ENCODE data around the gene TLR8.
"Not testable (repeated sequence)": the region's sequence is repeated elsewhere in the genome, so short reads cannot be mapped to it uniquely, and the experiment has no call there.

Gene TLR8

GRCh38 chrX:12958059-12958458 lies 51.6 kb downstream of the TLR8 start:
- Histone ChIP-seq H3K4me1 (ENCODE audit: control insufficient read depth, low read depth, low read length) (peaks cover 6% of the 10 kb centered on the region), H3K27ac (ENCODE audit: low read length) (no peak overlapping the region), H3K27me3 (ENCODE audit: control insufficient read depth, insufficient read depth, low read length) (no peaks in the 10 kb centered on the region), H3K9ac (ENCODE audit: low read length) (no peak overlapping the region), H3K36me3 (ENCODE audit: control insufficient read depth, low read depth, low read length) (no peaks in the 10 kb centered on the region), H3K9me3 (ENCODE audit: control insufficient read depth, low read depth, low read length) (no peaks in the 10 kb centered on the region), H3K4me3 (ENCODE audit: low read length) (no peak overlapping the region)

GRCh38 chrX:12958461-12958860 lies 52.0 kb downstream of the TLR8 start:
- Histone ChIP-seq H3K27ac (ENCODE audit: low read length) (no peak overlapping the region), H3K36me3 (ENCODE audit: control insufficient read depth, low read depth, low read length) (no peaks in the 10 kb centered on the region), H3K4me1 (ENCODE audit: control insufficient read depth, low read depth, low read length) (peaks cover 6% of the 10 kb centered on the region), H3K9me3 (ENCODE audit: control insufficient read depth, low read depth, low read length) (no peaks in the 10 kb centered on the region), H3K4me3 (ENCODE audit: low read length) (no peak overlapping the region), H3K27me3 (ENCODE audit: control insufficient read depth, insufficient read depth, low read length) (no peaks in the 10 kb centered on the region), H3K9ac (ENCODE audit: low read length) (no peak overlapping the region)

GRCh38 chrX:12961196-12961718 lies 54.8 kb downstream of the TLR8 start:
- no peak overlapping the region for H3K4me3 ChIP-seq (ENCODE audit: low read length)
- no peak overlapping the region for H3K9ac ChIP-seq (ENCODE audit: low read length)
- peaks cover 19% of the 10 kb centered on the region for H3K4me1 ChIP-seq (ENCODE audit: control insufficient read depth, low read depth, low read length)
- H3K27me3 ChIP-seq (ENCODE audit: control insufficient read depth, insufficient read depth, low read length): no peaks in the 10 kb centered on the region
- no peaks in the 10 kb centered on the region for H3K9me3 ChIP-seq (ENCODE audit: control insufficient read depth, low read depth, low read length)
- H3K36me3 ChIP-seq (ENCODE audit: control insufficient read depth, low read depth, low read length): no peaks in the 10 kb centered on the region
- H3K27ac ChIP-seq (ENCODE audit: low read length): no peak overlapping the region

GRCh38 chrX:12962041-12962504 lies 55.7 kb downstream of the TLR8 start:
- H3K9me3 ChIP-seq (ENCODE audit: control insufficient read depth, low read depth, low read length): no peaks in the 10 kb centered on the region
- no peaks in the 10 kb centered on the region for H3K27me3 ChIP-seq (ENCODE audit: control insufficient read depth, insufficient read depth, low read length)
- no peak overlapping the region for H3K27ac ChIP-seq (ENCODE audit: low read length)
- no peaks in the 10 kb centered on the region for H3K36me3 ChIP-seq (ENCODE audit: control insufficient read depth, low read depth, low read length)
- H3K4me1 ChIP-seq (ENCODE audit: control insufficient read depth, low read depth, low read length): peaks cover 19% of the 10 kb centered on the region
- H3K4me3 ChIP-seq (ENCODE audit: low read length): no peak overlapping the region
- no peak overlapping the region for H3K9ac ChIP-seq (ENCODE audit: low read length)

GRCh38 chrX:12963210-12963850 lies 56.9 kb downstream of the TLR8 start:
- peaks cover 19% of the 10 kb centered on the region for H3K4me1 ChIP-seq (ENCODE audit: control insufficient read depth, low read depth, low read length)

GRCh38 chrX:12965131-12965940 lies 58.9 kb downstream of the TLR8 start:
- Histone ChIP-seq H3K9ac (ENCODE audit: low read length) (no peak overlapping the region), H3K4me1 (ENCODE audit: control insufficient read depth, low read depth, low read length) (peaks cover 22% of the 10 kb centered on the region), H3K27me3 (ENCODE audit: control insufficient read depth, insufficient read depth, low read length) (no peaks in the 10 kb centered on the region), H3K9me3 (ENCODE audit: control insufficient read depth, low read depth, low read length) (no peaks in the 10 kb centered on the region), H3K36me3 (ENCODE audit: control insufficient read depth, low read depth, low read length) (no peaks in the 10 kb centered on the region), H3K27ac (ENCODE audit: low read length) (no peak overlapping the region), H3K4me3 (ENCODE audit: low read length) (no peak overlapping the region)

More at GRCh38 chrX:12963210-12963850, 56.9 kb downstream of the TLR8 start:
- not testable (repeated sequence) for H3K36me3 ChIP-seq (ENCODE audit: control insufficient read depth, low read depth, low read length); H3K27me3 ChIP-seq (ENCODE audit: control insufficient read depth, insufficient read depth, low read length); H3K27ac ChIP-seq (ENCODE audit: low read length); H3K9me3 ChIP-seq (ENCODE audit: control insufficient read depth, low read depth, low read length); H3K9ac ChIP-seq (ENCODE audit: low read length); H3K4me3 ChIP-seq (ENCODE audit: low read length)

- H3K9ac ChIP-seq (ENCODE audit: low read length): no peak overlapping the region
- H3K36me3 ChIP-seq (ENCODE audit: control insufficient read depth, low read depth, low read length): no peaks in the 10 kb centered on the region
- H3K27ac ChIP-seq (ENCODE audit: low read length): no peak overlapping the region
- H3K4me3 ChIP-seq (ENCODE audit: low read length): no peak overlapping the region
- H3K4me1 ChIP-seq (ENCODE audit: control insufficient read depth, low read depth, low read length): peaks cover 29% of the 10 kb centered on the region
- no peaks in the 10 kb centered on the region for H3K27me3 ChIP-seq (ENCODE audit: control insufficient read depth, insufficient read depth, low read length)
- no peaks in the 10 kb centered on the region for H3K9me3 ChIP-seq (ENCODE audit: control insufficient read depth, low read depth, low read length)
Measured at GRCh38 chrX:12966151-12966550, 59.7 kb downstream of the TLR8 start.

- H3K9ac ChIP-seq (ENCODE audit: low read length): no peak overlapping the region
- H3K4me1 ChIP-seq (ENCODE audit: control insufficient read depth, low read depth, low read length): peaks cover 39% of the 10 kb centered on the region
- H3K36me3 ChIP-seq (ENCODE audit: control insufficient read depth, low read depth, low read length): no peaks in the 10 kb centered on the region
- no peaks in the 10 kb centered on the region for H3K9me3 ChIP-seq (ENCODE audit: control insufficient read depth, low read depth, low read length)
- H3K27me3 ChIP-seq (ENCODE audit: control insufficient read depth, insufficient read depth, low read length): no peaks in the 10 kb centered on the region
- no peak overlapping the region for H3K4me3 ChIP-seq (ENCODE audit: low read length)
- H3K27ac ChIP-seq (ENCODE audit: low read length): no peak overlapping the region
Measured at GRCh38 chrX:12967711-12968465, 61.5 kb downstream of the TLR8 start.

- Histone ChIP-seq H3K27me3 (ENCODE audit: control insufficient read depth, insufficient read depth, low read length) (no peaks in the 10 kb centered on the region), H3K9ac (ENCODE audit: low read length) (peak overlapping the region; percentile 25), H3K36me3 (ENCODE audit: control insufficient read depth, low read depth, low read length) (no peaks in the 10 kb centered on the region), H3K4me3 (ENCODE audit: low read length) (peak overlapping the region; percentile 2), H3K27ac (ENCODE audit: low read length) (peak overlapping the region; percentile 60), H3K9me3 (ENCODE audit: control insufficient read depth, low read depth, low read length) (no peaks in the 10 kb centered on the region), H3K4me1 (ENCODE audit: control insufficient read depth, low read depth, low read length) (peaks cover 42% of the 10 kb centered on the region)
Measured at GRCh38 chrX:12970691-12971202, 64.3 kb downstream of the TLR8 start.

GRCh38 chrX:12971282-12972003 lies 65.0 kb downstream of the TLR8 start:
- Histone ChIP-seq H3K4me3 (ENCODE audit: low read length) (peak overlapping the region; percentile 2), H3K27ac (ENCODE audit: low read length) (peak overlapping the region; percentile 60), H3K36me3 (ENCODE audit: control insufficient read depth, low read depth, low read length) (no peaks in the 10 kb centered on the region), H3K9me3 (ENCODE audit: control insufficient read depth, low read depth, low read length) (no peaks in the 10 kb centered on the region), H3K4me1 (ENCODE audit: control insufficient read depth, low read depth, low read length) (peaks cover 35% of the 10 kb centered on the region), H3K27me3 (ENCODE audit: control insufficient read depth, insufficient read depth, low read length) (no peaks in the 10 kb centered on the region), H3K9ac (ENCODE audit: low read length) (peak overlapping the region; percentile 25)
